Nephron progenitor cell (in vitro differentiated cells): ENCODE measurements around the gene HSPBP1.

Experiments
- DNase-seq: peaks from one replicate; pipeline ENCODE4 v3.0.0; 2021
- H3K27ac Mint-ChIP-seq: 2 replicates; pipeline ENCODE4 v1.8.0; 2021; ENCODE audit warnings: mild to moderate bottlenecking, moderate library complexity, mixed read lengths
- H3K27me3 Mint-ChIP-seq: 2 replicates; pipeline ENCODE4 v1.8.0; 2021; ENCODE audit warnings: mild to moderate bottlenecking, low read depth, mixed read lengths; ENCODE audit not compliant: poor library complexity
- H3K36me3 Mint-ChIP-seq: 2 replicates; pipeline ENCODE4 v1.8.0; 2021; ENCODE audit warnings: low read depth, mixed read lengths
- H3K4me1 Mint-ChIP-seq: 2 replicates; pipeline ENCODE4 v1.8.0; 2021; ENCODE audit warnings: mixed read lengths
- H3K4me3 Mint-ChIP-seq: 2 replicates; pipeline ENCODE4 v1.8.0; 2021; ENCODE audit warnings: mild to moderate bottlenecking, moderate library complexity, mixed read lengths
- H3K9me3 Mint-ChIP-seq: 2 replicates; pipeline ENCODE4 v1.8.0; 2021; ENCODE audit warnings: mild to moderate bottlenecking, moderate library complexity, mixed read lengths
- TF ChIP-seq, protein P1 (sequence below): fragments of 200-600 bp; sonication (generic); IDR thresholded peaks from 2 replicates; pipeline ENCODE4 v1.5.0; 2021; ENCODE audit warnings: antibody characterized with exemption

HSPBP1 gene

DNA sequence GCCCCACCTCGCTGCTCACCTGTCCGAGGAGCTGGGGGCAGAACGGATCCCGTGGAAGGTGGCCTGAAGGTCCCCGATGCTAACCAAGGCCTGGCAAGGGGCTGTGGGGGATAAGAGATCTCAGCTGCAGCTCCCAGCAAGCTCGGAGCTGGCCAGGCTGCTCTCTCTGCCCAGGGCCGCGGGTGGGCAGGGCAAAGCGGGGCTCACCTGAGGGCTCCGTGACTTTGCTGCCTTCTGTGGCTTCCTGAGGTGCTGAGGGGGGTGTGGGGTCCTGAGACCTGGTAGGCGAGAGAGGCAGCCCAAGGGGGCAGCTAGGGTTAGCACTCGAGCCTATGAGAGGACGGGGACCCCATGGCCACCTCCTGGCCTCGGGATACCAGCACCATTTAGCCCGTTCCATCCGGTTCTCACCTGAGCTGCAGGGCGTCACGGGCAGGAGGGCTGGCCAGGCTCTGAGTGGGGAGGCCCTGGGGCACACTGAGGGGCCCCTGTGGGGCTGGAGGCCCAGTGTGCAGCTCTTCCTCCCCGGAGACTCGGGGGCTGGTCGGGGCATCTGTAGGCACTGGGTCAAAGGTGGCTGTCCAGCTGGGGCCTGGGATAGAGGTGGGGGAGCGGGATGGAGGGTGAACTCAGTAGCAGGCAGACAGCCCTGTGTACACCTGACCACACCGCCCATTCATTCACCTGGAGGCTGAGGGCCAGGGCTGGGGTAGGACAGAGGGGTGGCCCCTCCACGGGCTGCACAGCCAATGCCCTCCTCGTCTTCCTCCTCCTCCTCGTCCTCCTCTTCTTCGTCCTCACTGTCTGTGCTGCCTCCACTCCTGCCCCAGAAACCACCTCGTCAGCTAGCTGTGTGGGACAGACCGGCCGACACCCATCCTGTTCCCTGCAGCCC lies 48.3 kb downstream of the HSPBP1 start:
- Mint-ChIP-seq H3K4me3 (no peak overlapping the region), H3K4me1 (peaks cover 16% of the 10 kb centered on the region), H3K27me3 (no peaks in the 10 kb centered on the region), H3K36me3 (peaks cover 43% of the 10 kb centered on the region), H3K9me3 (no peaks in the 10 kb centered on the region), H3K27ac (peak overlapping the region; percentile 97)
- DNase-seq = no peak
- TF ChIP-seq, protein P1, sequence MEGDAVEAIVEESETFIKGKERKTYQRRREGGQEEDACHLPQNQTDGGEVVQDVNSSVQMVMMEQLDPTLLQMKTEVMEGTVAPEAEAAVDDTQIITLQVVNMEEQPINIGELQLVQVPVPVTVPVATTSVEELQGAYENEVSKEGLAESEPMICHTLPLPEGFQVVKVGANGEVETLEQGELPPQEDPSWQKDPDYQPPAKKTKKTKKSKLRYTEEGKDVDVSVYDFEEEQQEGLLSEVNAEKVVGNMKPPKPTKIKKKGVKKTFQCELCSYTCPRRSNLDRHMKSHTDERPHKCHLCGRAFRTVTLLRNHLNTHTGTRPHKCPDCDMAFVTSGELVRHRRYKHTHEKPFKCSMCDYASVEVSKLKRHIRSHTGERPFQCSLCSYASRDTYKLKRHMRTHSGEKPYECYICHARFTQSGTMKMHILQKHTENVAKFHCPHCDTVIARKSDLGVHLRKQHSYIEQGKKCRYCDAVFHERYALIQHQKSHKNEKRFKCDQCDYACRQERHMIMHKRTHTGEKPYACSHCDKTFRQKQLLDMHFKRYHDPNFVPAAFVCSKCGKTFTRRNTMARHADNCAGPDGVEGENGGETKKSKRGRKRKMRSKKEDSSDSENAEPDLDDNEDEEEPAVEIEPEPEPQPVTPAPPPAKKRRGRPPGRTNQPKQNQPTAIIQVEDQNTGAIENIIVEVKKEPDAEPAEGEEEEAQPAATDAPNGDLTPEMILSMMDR = no peak

DNA sequence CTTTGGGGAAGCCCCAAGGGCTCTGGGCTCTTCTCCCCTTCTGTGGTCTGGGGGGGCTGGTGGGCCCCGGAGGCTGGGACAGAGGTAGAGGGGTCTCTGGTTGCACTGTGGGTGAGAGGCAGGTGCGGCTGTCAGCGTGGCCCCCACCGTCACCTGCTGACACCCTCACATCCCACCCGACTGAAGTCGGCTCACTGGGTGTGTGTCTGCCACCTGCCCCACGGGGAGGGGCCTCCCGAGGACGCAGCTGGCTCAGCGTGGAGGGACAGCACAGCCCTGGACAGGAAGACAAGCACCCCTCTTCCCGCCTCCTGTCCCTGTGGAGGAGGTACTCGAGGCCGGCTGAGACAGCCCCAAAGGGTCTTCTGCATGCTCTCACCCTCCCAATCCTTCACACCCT lies 49.1 kb downstream of the HSPBP1 start:
- peaks cover 41% of the 10 kb centered on the region for H3K36me3 Mint-ChIP-seq
- no peak for DNase-seq
- TF ChIP-seq, protein P1 = no peak

DNA sequence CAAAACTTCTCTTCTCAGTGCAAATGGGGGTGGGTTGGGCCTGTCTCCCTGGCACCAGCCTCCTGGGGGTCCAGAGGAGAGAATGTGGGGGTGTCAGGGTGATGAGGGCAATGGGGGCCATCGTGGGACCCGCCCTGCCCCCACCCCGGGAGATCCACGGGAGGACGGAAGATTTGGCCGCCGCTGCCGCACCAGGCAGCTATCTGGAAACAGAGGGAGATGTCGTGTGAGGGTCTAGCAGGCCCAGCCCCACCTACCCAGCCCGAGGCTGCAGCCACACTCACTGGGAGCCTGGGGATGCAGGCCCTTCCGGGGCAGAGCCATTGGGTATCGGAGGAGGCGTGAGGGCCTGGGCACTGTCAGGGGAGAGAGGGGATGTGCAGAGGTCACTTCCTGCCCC lies 49.6 kb downstream of the HSPBP1 start:
- Mint-ChIP-seq H3K27ac (no peak overlapping the region), H3K4me3 (no peak overlapping the region), H3K9me3 (no peaks in the 10 kb centered on the region), H3K27me3 (peaks cover 4% of the 10 kb centered on the region), H3K4me1 (peaks cover 16% of the 10 kb centered on the region), H3K36me3 (peaks cover 40% of the 10 kb centered on the region)
- TF ChIP-seq, protein P1 = no peak
- no peak for DNase-seq

More for the DNA sequence above, 49.1 kb downstream of the HSPBP1 start:
- Mint-ChIP-seq H3K4me3 (no peak overlapping the region), H3K9me3 (no peaks in the 10 kb centered on the region), H3K27ac (no peak overlapping the region), H3K4me1 (peaks cover 16% of the 10 kb centered on the region), H3K27me3 (no peaks in the 10 kb centered on the region)

DNA sequence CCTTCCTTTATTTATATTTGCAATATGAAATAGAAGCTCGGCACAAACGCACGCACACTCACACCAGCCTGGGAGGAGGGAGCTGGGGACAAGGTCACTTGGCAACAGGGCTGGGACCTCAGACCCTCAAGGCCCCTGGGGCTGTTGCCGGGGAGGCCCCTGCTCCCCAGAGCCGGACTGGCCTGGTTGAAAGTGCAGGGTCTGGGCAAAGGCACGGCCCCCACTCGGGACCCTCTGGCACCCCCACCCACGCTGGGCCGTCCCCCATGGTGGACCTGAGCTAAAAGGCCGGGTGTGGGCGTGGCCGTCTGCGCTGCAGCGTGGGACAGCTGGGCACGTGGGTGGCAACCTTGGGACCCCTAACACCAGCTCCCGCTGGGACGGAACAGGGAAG lies 50.1 kb downstream of the HSPBP1 start:
- TF ChIP-seq, protein P1 = no peak
- peaks cover 5% of the 10 kb centered on the region for H3K27me3 Mint-ChIP-seq
- no peaks in the 10 kb centered on the region for H3K9me3 Mint-ChIP-seq
- no peak overlapping the region for H3K4me3 Mint-ChIP-seq
- peaks cover 35% of the 10 kb centered on the region for H3K36me3 Mint-ChIP-seq
- no peak for DNase-seq
- peaks cover 16% of the 10 kb centered on the region for H3K4me1 Mint-ChIP-seq
- no peak overlapping the region for H3K27ac Mint-ChIP-seq

DNA sequence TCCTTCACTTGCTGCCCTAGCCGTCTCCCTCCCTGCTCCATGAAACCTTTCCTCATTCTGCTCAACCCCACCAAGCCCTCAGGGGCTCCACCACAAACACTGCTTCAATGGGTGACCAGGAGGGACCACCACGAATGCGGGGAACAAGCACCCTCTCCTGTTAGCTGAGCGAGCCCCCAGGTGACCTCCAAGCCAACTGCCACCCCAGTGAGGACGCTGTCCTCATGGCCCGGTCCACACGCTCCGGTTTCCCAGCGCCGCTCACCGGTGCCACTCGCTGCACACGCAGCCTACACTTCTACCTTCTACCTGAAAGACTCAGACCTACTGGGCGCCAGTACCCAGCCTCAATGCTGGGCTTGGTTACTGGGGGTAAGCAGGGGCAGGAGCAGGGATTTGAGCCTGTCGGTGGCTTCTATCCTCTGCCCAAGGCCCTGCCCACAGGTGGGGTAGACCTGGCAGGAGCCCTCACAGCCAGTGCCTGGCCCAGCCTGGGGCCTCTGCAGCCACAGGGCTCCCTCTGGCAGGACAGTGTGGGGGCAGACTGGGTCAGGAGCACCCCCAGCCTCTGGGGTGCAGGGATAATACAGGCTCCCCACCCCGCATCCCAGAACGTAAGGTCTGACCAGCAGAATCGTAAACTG lies 50.6 kb downstream of the HSPBP1 start:
- Mint-ChIP-seq H3K27me3 (peaks cover 5% of the 10 kb centered on the region), H3K9me3 (no peaks in the 10 kb centered on the region), H3K27ac (no peak overlapping the region), H3K4me1 (peaks cover 16% of the 10 kb centered on the region), H3K36me3 (peaks cover 30% of the 10 kb centered on the region), H3K4me3 (no peak overlapping the region)
- TF ChIP-seq, protein P1 = no peak
- DNase-seq = no peak
